ENCODE data around the gene RASA2.
A peak's percentile ranks its signal among the peaks of the same experiment; 100 is the strongest.
"Not testable (repeated sequence)": the region's sequence is repeated elsewhere in the genome, so short reads cannot be mapped to it uniquely, and the experiment has no call there.

RASA2 gene

GRCh38 chr3:141499965-141500364 lies 13.1 kb downstream of the RASA2 start:
- FAIRE-seq, result no peak

- no peak for FAIRE-seq
Measured at GRCh38 chr3:141500397-141500796, 13.6 kb downstream of the RASA2 start.

GRCh38 chr3:141505166-141505565 lies 18.3 kb downstream of the RASA2 start:
- FAIRE-seq, result no peak

- FAIRE-seq, result no peak
Measured at GRCh38 chr3:141506071-141506470, 19.2 kb downstream of the RASA2 start.

GRCh38 chr3:141507392-141508066 lies 20.7 kb downstream of the RASA2 start:
- FAIRE-seq, result no peak

- FAIRE-seq, result no peak
Measured at GRCh38 chr3:141508067-141508436, 21.2 kb downstream of the RASA2 start.

GRCh38 chr3:141511361-141511760 lies 24.5 kb downstream of the RASA2 start:
- no peak for FAIRE-seq

- no peak for FAIRE-seq
Measured at GRCh38 chr3:141514382-141514781, 27.6 kb downstream of the RASA2 start.

GRCh38 chr3:141519587-141519986 lies 32.8 kb downstream of the RASA2 start:
- no peak for FAIRE-seq

GRCh38 chr3:141521781-141522180 lies 35.0 kb downstream of the RASA2 start:
- peak; percentile 78 for FAIRE-seq

- no peak for FAIRE-seq
Measured at GRCh38 chr3:141523615-141524375, 37.0 kb downstream of the RASA2 start.

GRCh38 chr3:141524988-141525387 lies 38.2 kb downstream of the RASA2 start:
- FAIRE-seq, result no peak

GRCh38 chr3:141525814-141526213 lies 39.0 kb downstream of the RASA2 start:
- no peak for FAIRE-seq

GRCh38 chr3:141526709-141527108 lies 39.9 kb downstream of the RASA2 start:
- FAIRE-seq, result no peak

- no peak for FAIRE-seq
Measured at GRCh38 chr3:141528800-141529199, 42.0 kb downstream of the RASA2 start.

GRCh38 chr3:141529256-141529655 lies 42.4 kb downstream of the RASA2 start:
- FAIRE-seq, result peak; percentile 34

- no peak for FAIRE-seq
Measured at GRCh38 chr3:141529717-141530414, 43.0 kb downstream of the RASA2 start.

GRCh38 chr3:141530415-141530768 lies 43.6 kb downstream of the RASA2 start:
- no peak for FAIRE-seq

- FAIRE-seq, result no peak
Measured at GRCh38 chr3:141532609-141533008, 45.8 kb downstream of the RASA2 start.

- not testable (repeated sequence) for FAIRE-seq
Measured at GRCh38 chr3:141536017-141536416, 49.2 kb downstream of the RASA2 start.

- FAIRE-seq, result no peak
Measured at GRCh38 chr3:141537856-141538255, 51.0 kb downstream of the RASA2 start.

- no peak for FAIRE-seq
Measured at GRCh38 chr3:141538568-141539240, 51.9 kb downstream of the RASA2 start.

GRCh38 chr3:141539431-141540187 lies 52.8 kb downstream of the RASA2 start:
- FAIRE-seq, result no peak

Measured in A204.1 (cell line).